MCF 10A (cell line): ENCODE results near the gene GPR152. TPM values are rescaled to one million over a fixed set of nuclear protein-coding genes. Genes with fewer than 3 reads are reported as not detected.

Source experiments
- BruUV-seq: library from RNA; stranded (reverse); fragments of 400-500 nt; replicated peaks from 2 replicates; lab custom pipeline; 2021; lab: Mats Ljungman, UMichigan
- CTCF ChIA-PET: fragments of 300-600 bp; sonication (Branson Sonifier 250); formaldehyde crosslinking; extraction: SDS; loops from one replicate; lab custom pipeline; 2021; ENCODE audit warnings: antibody characterized with exemption, inconsistent platforms; lab: Yijun Ruan, JAX
- POLR2A ChIA-PET: fragments of 300-600, 350-650 bp; sonication (Branson Sonifier 250); formaldehyde crosslinking; extraction: SDS; loops from one replicate; lab custom pipeline; 2020; ENCODE audit warnings: antibody characterized with exemption, inconsistent platforms; lab: Yijun Ruan, JAX
- DNase-seq: peaks from one replicate; pipeline ENCODE4 v3.0.0-alpha.2; 2018; ENCODE audit not compliant: unreplicated experiment
- H3K27ac Mint-ChIP-seq: one replicate; pipeline ENCODE4 v1.8.0; 2022; ENCODE audit warnings: mild to moderate bottlenecking, low read depth, mixed read lengths; ENCODE audit not compliant: unreplicated experiment
- H3K27me3 Mint-ChIP-seq: one replicate; pipeline ENCODE4 v1.8.0; 2022; ENCODE audit warnings: mixed read lengths; ENCODE audit not compliant: insufficient read depth, unreplicated experiment
- H3K36me3 Mint-ChIP-seq: one replicate; pipeline ENCODE4 v1.8.0; 2022; ENCODE audit warnings: mild to moderate bottlenecking, moderate library complexity, mixed read lengths; ENCODE audit not compliant: insufficient read depth, unreplicated experiment
- H3K4me1 Mint-ChIP-seq: one replicate; pipeline ENCODE4 v1.8.0; 2022; ENCODE audit warnings: mixed read lengths; ENCODE audit not compliant: insufficient read depth, unreplicated experiment
- H3K4me3 Mint-ChIP-seq: one replicate; pipeline ENCODE4 v1.8.0; 2022; ENCODE audit warnings: mild to moderate bottlenecking, moderate library complexity, mixed read lengths; ENCODE audit not compliant: unreplicated experiment
- H3K9me3 Mint-ChIP-seq: one replicate; pipeline ENCODE4 v1.8.0; 2022; ENCODE audit warnings: mixed read lengths; ENCODE audit not compliant: unreplicated experiment
- CTCF ChIP-seq: fragments of 200-600 bp; IDR thresholded peaks from one replicate; pipeline ENCODE4 v1.8.0; 2022; ENCODE audit warnings: antibody characterized with exemption, mild to moderate bottlenecking; ENCODE audit not compliant: unreplicated experiment
- intact Hi-C: fragments of 100-400 bp; cut with micrococcal nuclease; formaldehyde crosslinking; loops from 2 replicates; pipeline ENCODE4 v1.14.1; 2022
- total RNA-seq: library from RNA; stranded (reverse); gene quantifications from 2 replicates; pipeline ENCODE4 v1.2.3, GENCODE V29; 2022

The GPR152 gene
- total RNA-seq, 1 experiment from 2014 or later: not detected

DNA sequence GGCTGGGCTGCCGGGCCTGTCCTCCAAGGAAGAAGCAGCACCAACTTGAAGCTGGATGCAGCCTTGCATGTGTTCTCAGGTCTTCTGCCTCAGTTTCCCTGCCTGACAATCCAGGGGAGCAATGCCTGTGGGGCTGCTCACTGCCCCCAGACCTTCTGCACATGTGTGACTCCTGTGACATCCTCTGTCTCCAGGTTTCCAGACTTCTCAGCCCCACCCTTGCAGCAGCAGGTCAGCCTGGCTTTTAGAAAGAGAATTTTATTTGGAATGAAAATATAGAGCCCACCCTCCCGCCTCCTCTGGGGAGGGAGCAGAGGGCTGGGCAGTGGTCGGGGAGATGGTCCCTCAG is 14.7 kb downstream of the GPR152 start:
- Mint-ChIP-seq H3K9me3 (no peaks in the 10 kb centered on the region), H3K4me3 (no peak overlapping the region), H3K27me3 (no peaks in the 10 kb centered on the region), H3K4me1 (peaks cover 8% of the 10 kb centered on the region), H3K27ac (no peak overlapping the region), H3K36me3 (peaks cover 44% of the 10 kb centered on the region)
- ChIA-PET CTCF (interaction anchor here (0.7 kb wide), 1 partner anchor 9 kb away, joined by 3 read pairs; no protein-coding TSS in a partner anchor), POLR2A (interaction anchor here (0.6 to 1.5 kb wide), 3 partner anchors 9 to 40 kb away, joined by 3 to 5 read pairs (median 3); partner anchors contain the start of genes PPP1CA and RPS6KB2)
- intact Hi-C loops: no loop called here
- no peak for TF ChIP-seq CTCF
- no TSS peak for BruUV-seq
- DNase-seq: no peak

DNA sequence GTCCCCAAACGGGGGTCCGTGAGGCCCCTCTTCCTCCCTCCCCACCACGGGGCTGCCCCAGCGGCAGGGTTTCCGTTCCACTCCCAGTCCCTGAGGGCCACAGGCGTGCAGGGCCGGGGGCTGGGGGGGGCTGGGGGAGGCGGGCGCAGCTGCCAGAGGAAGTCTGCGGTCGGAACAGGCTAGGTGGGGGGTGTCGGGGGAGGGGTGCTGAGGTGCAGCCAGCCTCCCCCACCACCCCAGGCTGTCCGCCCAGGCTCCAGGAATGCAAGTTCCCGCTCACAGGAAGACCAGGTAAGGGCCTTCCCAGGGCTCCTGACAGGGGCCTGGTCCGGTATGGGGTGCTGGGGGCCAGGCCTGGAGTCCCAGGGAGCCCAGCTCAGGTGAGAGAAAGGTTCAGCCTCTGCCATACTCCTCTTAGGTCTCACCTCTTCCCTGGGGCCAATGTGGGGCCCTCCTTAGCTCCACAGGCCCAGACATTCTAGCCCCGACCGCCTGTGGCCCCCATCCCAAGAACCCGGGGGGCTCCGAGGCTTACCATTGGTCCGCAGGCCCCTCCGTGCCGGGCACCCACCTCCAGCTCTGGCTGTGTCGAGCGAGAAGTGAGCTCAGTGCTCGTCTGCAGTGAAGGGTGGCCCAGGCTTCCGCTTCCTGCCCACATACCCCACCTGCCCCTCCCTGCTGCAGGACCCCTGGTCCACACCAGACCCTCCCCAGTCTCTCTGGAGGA is 15.3 kb downstream of the GPR152 start, which contains the start of gene PTPRCAP:
PTPRCAP (minus strand) TSS at position 601 of the 727 bp plus-strand sequence; CDS start at position 538, 63 bp downstream.
- H3K9me3 Mint-ChIP-seq: no peaks in the 10 kb centered on the region
- CTCF ChIA-PET: interaction anchor here (0.7 kb wide), 1 partner anchor 8 kb away, joined by 3 read pairs; no protein-coding TSS in a partner anchor
- H3K36me3 Mint-ChIP-seq: peaks cover 46% of the 10 kb centered on the region
- POLR2A ChIA-PET: interaction anchor here (1.0 to 1.5 kb wide), 3 partner anchors 9 to 36 kb away, joined by 3 to 5 read pairs (median 3); partner anchors contain the start of genes PPP1CA and RPS6KB2
- H3K4me1 Mint-ChIP-seq: peaks cover 8% of the 10 kb centered on the region
- intact Hi-C loops: no loop called here
- no peak for TF ChIP-seq CTCF
- no peaks in the 10 kb centered on the region for H3K27me3 Mint-ChIP-seq
- no TSS peak for BruUV-seq
- no peak for DNase-seq
- no peak within 1 kb of the TSS for H3K4me3 Mint-ChIP-seq
- H3K27ac Mint-ChIP-seq: no peak within 1 kb of the TSS

GRCh38 chr11:67436459-67437081 is 16.0 kb downstream of the GPR152 start:
- no peak for TF ChIP-seq CTCF
- CTCF ChIA-PET: no interaction called here
- no peak overlapping the region for H3K4me3 Mint-ChIP-seq
- no TSS peak for BruUV-seq
- H3K27ac Mint-ChIP-seq: no peak overlapping the region
- intact Hi-C loops: no loop called here
- H3K4me1 Mint-ChIP-seq: peaks cover 8% of the 10 kb centered on the region
- no peaks in the 10 kb centered on the region for H3K9me3 Mint-ChIP-seq
- DNase-seq: no peak
- H3K27me3 Mint-ChIP-seq: no peaks in the 10 kb centered on the region
- peaks cover 53% of the 10 kb centered on the region for H3K36me3 Mint-ChIP-seq
- POLR2A ChIA-PET: interaction anchor here (0.6 to 1.5 kb wide), 4 partner anchors 8 to 156 kb away, joined by 3 to 5 read pairs (median 3); partner anchors contain the start of genes CABP4 and RPS6KB2
